Smooth muscle cell (in vitro differentiated cells): ENCODE data around the gene ASTL. TPM values are rescaled to one million over a fixed set of nuclear protein-coding genes. Genes with fewer than 3 reads are reported as not detected.

Experiments
- DNase-seq: peaks from one replicate; lab custom pipeline; 2025; ENCODE audit not compliant: unreplicated experiment; lab: John Stamatoyannopoulos, UW
- H2AFZ ChIP-seq: fragments of 200-600 bp; sonication (generic); 2 replicates; pipeline ENCODE4 v1.6.0; 2016; ENCODE audit warnings: antibody characterized with exemption, low read depth, mild to moderate bottlenecking
- H3F3A ChIP-seq: fragments of 200-600 bp; sonication (generic); 2 replicates; pipeline ENCODE4 v1.6.0; 2017; ENCODE audit warnings: antibody characterized with exemption, low read depth
- H3K27ac ChIP-seq: fragments of 200-600 bp; sonication (generic); 2 replicates; pipeline ENCODE4 v1.5.1; 2016; ENCODE audit warnings: low read depth, mild to moderate bottlenecking
- H3K27me3 ChIP-seq: fragments of 200-600 bp; sonication (generic); 2 replicates; pipeline ENCODE4 v1.6.1; 2016; ENCODE audit warnings: low read depth, mild to moderate bottlenecking
- H3K36me3 ChIP-seq: fragments of 200-600 bp; sonication (generic); 2 replicates; pipeline ENCODE4 v1.5.1; 2016; ENCODE audit warnings: low read depth
- H3K4me1 ChIP-seq: fragments of 200-600 bp; sonication (generic); 2 replicates; pipeline ENCODE4 v1.5.1; 2016; ENCODE audit warnings: low read depth
- H3K4me2 ChIP-seq: fragments of 200-600 bp; sonication (generic); 2 replicates; pipeline ENCODE4 v1.6.0; 2016; ENCODE audit warnings: mild to moderate bottlenecking
- H3K4me3 ChIP-seq: fragments of 200-600 bp; sonication (generic); 2 replicates; pipeline ENCODE4 v1.5.1; 2016; ENCODE audit warnings: mild to moderate bottlenecking
- H3K79me2 ChIP-seq: fragments of 200-600 bp; sonication (generic); 2 replicates; pipeline ENCODE4 v1.6.0; 2016; ENCODE audit warnings: low read depth, mild to moderate bottlenecking
- H3K9ac ChIP-seq: fragments of 200-600 bp; sonication (generic); 2 replicates; pipeline ENCODE4 v1.6.0; 2016; ENCODE audit warnings: low read depth
- H3K9me3 ChIP-seq: fragments of 200-600 bp; sonication (generic); replicated peaks from 2 replicates; pipeline ENCODE4 v1.5.1; 2016; ENCODE audit warnings: low read depth
- H4K20me1 ChIP-seq: fragments of 200-600 bp; sonication (generic); 2 replicates; pipeline ENCODE4 v1.6.0; 2016; ENCODE audit warnings: low read depth
- CTCF ChIP-seq: fragments of 200-600 bp; sonication (generic); IDR thresholded peaks from 2 replicates; pipeline ENCODE4 v1.5.1; 2017; ENCODE audit warnings: borderline replicate concordance, mild to moderate bottlenecking, antibody characterized with exemption; ENCODE audit not compliant: insufficient read depth, poor library complexity, severe bottlenecking
- WGBS: methylation state at CpG from one replicate; pipeline ENCODE4 v1.1.7; 2016; ENCODE audit warnings: low lambda C conversion rate; 5-methylcytosine and 5-hydroxymethylcytosine counted together
- polyA plus RNA-seq: library from polyadenylated mRNA; unstranded; fragments of >200 nt; fragmentation: Nextera tagmentation; extraction: Ambion mirVana; gene quantifications from 2 replicates; pipeline ENCODE4 v1.2.1, GENCODE V29; 2016
- total RNA-seq: library from RNA; depleted of rRNA; stranded (reverse); fragments of >200 nt; gene quantifications from 2 replicates; pipeline ENCODE4 v1.2.3, GENCODE V29; 2014

ASTL gene
- total and polyA plus RNA-seq, 2 experiments from 2014 or later: 0.40 TPM; not detected in 1

- Histone ChIP-seq H3K4me2 (no peak overlapping the region), H3K4me3 (no peak overlapping the region), H3K27me3 (no peaks in the 10 kb centered on the region), H3K36me3 (no peaks in the 10 kb centered on the region), H3K9me3 (no peaks in the 10 kb centered on the region), H3K27ac (no peak overlapping the region), H3K79me2 (no peaks in the 10 kb centered on the region), H3F3A (no peaks in the 10 kb centered on the region), H3K4me1 (no peaks in the 10 kb centered on the region), H2AFZ (no peak overlapping the region), H3K9ac (no peak overlapping the region), H4K20me1 (no peaks in the 10 kb centered on the region)
- WGBS: 87% methylated on average over 7 of the region's 7 CpGs
- no peak for TF ChIP-seq CTCF
- DNase-seq: no peak
Measured at GRCh38 chr2:96095116-96095636, 43.1 kb downstream of the ASTL start.

GRCh38 chr2:96093528-96093927 lies 44.8 kb downstream of the ASTL start:
- Histone ChIP-seq H3F3A (no peaks in the 10 kb centered on the region), H3K27ac (no peak overlapping the region), H3K79me2 (no peaks in the 10 kb centered on the region), H3K9ac (no peak overlapping the region), H3K4me3 (no peak overlapping the region), H3K4me1 (no peaks in the 10 kb centered on the region), H3K4me2 (no peak overlapping the region), H4K20me1 (no peaks in the 10 kb centered on the region), H3K27me3 (no peaks in the 10 kb centered on the region), H3K36me3 (no peaks in the 10 kb centered on the region), H2AFZ (no peak overlapping the region), H3K9me3 (no peaks in the 10 kb centered on the region)
- 89% methylated on average over 4 of the region's 4 CpGs for WGBS
- DNase-seq: no peak
- TF ChIP-seq CTCF: no peak

- no peak overlapping the region for H2AFZ ChIP-seq
- H3K9ac ChIP-seq: no peak overlapping the region
- H3K27me3 ChIP-seq: no peaks in the 10 kb centered on the region
- no peaks in the 10 kb centered on the region for H3K79me2 ChIP-seq
- no peak for DNase-seq
- no peaks in the 10 kb centered on the region for H3K9me3 ChIP-seq
- H3K27ac ChIP-seq: no peak overlapping the region
- H4K20me1 ChIP-seq: no peaks in the 10 kb centered on the region
- no peak for TF ChIP-seq CTCF
- H3K4me1 ChIP-seq: no peaks in the 10 kb centered on the region
- H3K4me3 ChIP-seq: no peak overlapping the region
- no peaks in the 10 kb centered on the region for H3K36me3 ChIP-seq
- H3K4me2 ChIP-seq: no peak overlapping the region
- WGBS: 94% methylated on average over 3 of the region's 3 CpGs
- H3F3A ChIP-seq: no peaks in the 10 kb centered on the region
Measured at GRCh38 chr2:96092951-96093350, 45.4 kb downstream of the ASTL start.

- Histone ChIP-seq H3K9me3 (no peaks in the 10 kb centered on the region), H3K4me1 (no peaks in the 10 kb centered on the region), H3K27me3 (no peaks in the 10 kb centered on the region), H3F3A (no peaks in the 10 kb centered on the region), H2AFZ (no peak overlapping the region), H3K4me3 (no peak overlapping the region), H3K4me2 (no peak overlapping the region), H3K79me2 (no peaks in the 10 kb centered on the region), H4K20me1 (no peaks in the 10 kb centered on the region), H3K27ac (no peak overlapping the region), H3K36me3 (no peaks in the 10 kb centered on the region), H3K9ac (no peak overlapping the region)
- TF ChIP-seq CTCF: no peak
- DNase-seq: no peak
- WGBS: 95% methylated on average over 4 of the region's 4 CpGs
Measured at GRCh38 chr2:96092573-96092877, 45.8 kb downstream of the ASTL start.
